LNCAP (cell line): Measurements from ENCODE around the gene COX6A2.

Experiments
- CTCF ChIP-seq: fragments of 450-650 bp; IDR thresholded peaks from 2 replicates; pipeline ENCODE4 v1.5.1; 2017; ENCODE audit warnings: mild to moderate bottlenecking

The COX6A2 gene

GRCh38 chr16:31427441-31428278, 500 bp downstream of the COX6A2 start:
- no peak for TF ChIP-seq CTCF

- TF ChIP-seq CTCF: no peak
Measured at GRCh38 chr16:31423801-31424200, 4.4 kb downstream of the COX6A2 start.

GRCh38 chr16:31423241-31423640, 4.9 kb downstream of the COX6A2 start:
- TF ChIP-seq CTCF: no peak

GRCh38 chr16:31421587-31421986, 6.6 kb downstream of the COX6A2 start:
- TF ChIP-seq CTCF: no peak

GRCh38 chr16:31420037-31420436, 8.1 kb downstream of the COX6A2 start:
- TF ChIP-seq CTCF: no peak

GRCh38 chr16:31417916-31418315, 10.2 kb downstream of the COX6A2 start:
- no peak for TF ChIP-seq CTCF

- TF ChIP-seq CTCF: no peak
Measured at GRCh38 chr16:31416371-31416770, 11.8 kb downstream of the COX6A2 start.
